Hepatocyte (in vitro differentiated cells): ENCODE measurements around the gene TP53TG5. TPM values are rescaled to one million over a fixed set of nuclear protein-coding genes. Genes with fewer than 3 reads are reported as not detected.

ENCODE experiments used
- DNase-seq: peaks from one replicate; pipeline ENCODE4 v3.0.0-alpha.2; 2016; ENCODE audit warnings: low spot score
- H2AFZ ChIP-seq: fragments of 200-600 bp; sonication (generic); 2 replicates; pipeline ENCODE4 v1.6.0; 2016; ENCODE audit warnings: antibody characterized with exemption, mild to moderate bottlenecking
- H3K27ac ChIP-seq: fragments of 200-600 bp; sonication (generic); 2 replicates; pipeline ENCODE4 v1.5.1; 2016; ENCODE audit warnings: mild to moderate bottlenecking
- H3K27me3 ChIP-seq: fragments of 200-600 bp; sonication (generic); 2 replicates; pipeline ENCODE4 v1.6.1; 2016
- H3K36me3 ChIP-seq: fragments of 200-600 bp; sonication (generic); replicated peaks from 2 replicates; pipeline ENCODE4 v1.5.1; 2016; ENCODE audit warnings: low read depth; ENCODE audit not compliant: insufficient read depth
- H3K4me1 ChIP-seq: fragments of 200-600 bp; sonication (generic); 2 replicates; pipeline ENCODE4 v1.5.1; 2016; ENCODE audit warnings: mild to moderate bottlenecking, moderate library complexity; ENCODE audit not compliant: insufficient read depth
- H3K4me2 ChIP-seq: fragments of 200-600 bp; sonication (generic); 2 replicates; pipeline ENCODE4 v1.6.0; 2016
- H3K4me3 ChIP-seq: fragments of 200-600 bp; sonication (generic); 2 replicates; pipeline ENCODE4 v1.5.1; 2016; ENCODE audit warnings: mild to moderate bottlenecking
- H3K79me2 ChIP-seq: fragments of 200-600 bp; sonication (generic); 2 replicates; pipeline ENCODE4 v1.6.0; 2017; ENCODE audit warnings: mild to moderate bottlenecking
- H3K9me2 ChIP-seq: fragments of 200-600 bp; sonication (generic); replicated peaks from 2 replicates; pipeline ENCODE4 v1.6.0; 2017; ENCODE audit warnings: mild to moderate bottlenecking; ENCODE audit not compliant: insufficient read depth
- H3K9me3 ChIP-seq: fragments of 200-600 bp; sonication (generic); 2 replicates; pipeline ENCODE4 v1.5.1; 2016; ENCODE audit warnings: low read depth, mild to moderate bottlenecking
- H4K20me1 ChIP-seq: fragments of 200-600 bp; sonication (generic); 2 replicates; pipeline ENCODE4 v1.6.0; 2016; ENCODE audit warnings: mild to moderate bottlenecking; ENCODE audit not compliant: insufficient read depth, poor library complexity, severe bottlenecking
- EZH2 ChIP-seq: fragments of 200-600 bp; sonication (generic); IDR thresholded peaks from 2 replicates; pipeline ENCODE4 v1.6.1; 2016; ENCODE audit warnings: antibody characterized with exemption, mild to moderate bottlenecking, borderline replicate concordance
- EZH2phosphoT487 ChIP-seq: fragments of 200-600 bp; sonication (generic); IDR thresholded peaks from one replicate; pipeline ENCODE4 v1.6.1; 2018; ENCODE audit warnings: antibody characterized with exemption, mild to moderate bottlenecking, low read depth, moderate library complexity; ENCODE audit not compliant: unreplicated experiment, severe bottlenecking
- WGBS: methylation state at CpG from one replicate; pipeline ENCODE4 v1.1.6; 2016; ENCODE audit warnings: low lambda C conversion rate; ENCODE audit errors: missing lambda C conversion rate; 5-methylcytosine and 5-hydroxymethylcytosine counted together
- polyA plus RNA-seq: library from polyadenylated mRNA; unstranded; fragments of >200 nt; fragmentation: Nextera tagmentation; extraction: Ambion mirVana; gene quantifications from 2 replicates; pipeline ENCODE4 v1.2.1, GENCODE V29; 2016
- total RNA-seq: library from RNA; depleted of rRNA; stranded (reverse); fragments of >200 nt; gene quantifications from 2 replicates; pipeline ENCODE4 v1.2.3, GENCODE V29; 2014
- TF ChIP-seq, protein P1 (sequence below): fragments of 200-600 bp; sonication (generic); IDR thresholded peaks from 2 replicates; pipeline ENCODE4 v1.5.1; 2016; ENCODE audit warnings: antibody characterized with exemption, mild to moderate bottlenecking; ENCODE audit not compliant: poor library complexity

TP53TG5 gene
- total and polyA plus RNA-seq, 2 experiments from 2014 or later, result not detected

DNA sequence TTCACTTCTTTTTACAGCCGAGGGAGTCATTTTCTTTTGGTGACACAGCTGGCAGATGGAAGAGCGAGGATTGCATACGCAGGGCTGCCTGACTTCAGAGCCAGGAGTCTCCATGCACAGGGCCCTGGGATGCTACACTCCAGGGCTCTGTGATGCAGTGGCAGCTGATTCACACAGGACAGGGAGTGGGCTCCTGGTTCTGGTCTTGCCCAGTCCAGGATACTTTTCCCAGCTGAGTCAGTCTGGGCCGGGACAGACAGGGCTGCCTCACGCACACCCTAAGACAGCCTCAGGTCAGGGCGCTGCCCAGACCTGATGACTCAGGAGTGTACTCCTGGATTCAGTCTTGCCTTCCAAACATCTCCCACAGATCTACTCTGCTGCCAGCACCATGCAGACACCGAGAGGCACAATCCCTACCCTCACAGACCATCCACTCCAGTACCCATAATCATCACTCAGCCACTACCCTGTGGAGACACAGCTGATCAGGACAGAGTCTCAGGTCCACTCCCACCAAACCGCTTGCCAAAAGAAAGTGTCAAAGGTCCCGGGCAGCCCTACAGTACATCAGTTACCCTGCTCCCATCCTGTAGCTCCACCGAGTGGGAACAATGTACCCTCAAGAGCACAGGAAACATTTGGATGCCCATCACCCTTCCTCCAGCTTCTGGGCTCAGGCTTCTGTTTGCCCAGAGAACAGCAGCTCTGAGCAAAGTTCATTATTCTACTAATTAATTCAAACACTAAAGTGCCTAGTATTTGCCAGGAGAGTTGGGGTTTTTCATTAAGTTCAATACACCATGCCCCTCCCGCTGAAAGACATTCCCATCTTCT is 41.4 kb downstream of the TP53TG5 start:
- peaks cover 69% of the 10 kb centered on the region for H3K79me2 ChIP-seq
- H3K4me1 ChIP-seq, result peaks cover 51% of the 10 kb centered on the region
- H3K9me2 ChIP-seq, result no peaks in the 10 kb centered on the region
- TF ChIP-seq EZH2 (no peak), EZH2phosphoT487 (no peak)
- TF ChIP-seq, protein P1, sequence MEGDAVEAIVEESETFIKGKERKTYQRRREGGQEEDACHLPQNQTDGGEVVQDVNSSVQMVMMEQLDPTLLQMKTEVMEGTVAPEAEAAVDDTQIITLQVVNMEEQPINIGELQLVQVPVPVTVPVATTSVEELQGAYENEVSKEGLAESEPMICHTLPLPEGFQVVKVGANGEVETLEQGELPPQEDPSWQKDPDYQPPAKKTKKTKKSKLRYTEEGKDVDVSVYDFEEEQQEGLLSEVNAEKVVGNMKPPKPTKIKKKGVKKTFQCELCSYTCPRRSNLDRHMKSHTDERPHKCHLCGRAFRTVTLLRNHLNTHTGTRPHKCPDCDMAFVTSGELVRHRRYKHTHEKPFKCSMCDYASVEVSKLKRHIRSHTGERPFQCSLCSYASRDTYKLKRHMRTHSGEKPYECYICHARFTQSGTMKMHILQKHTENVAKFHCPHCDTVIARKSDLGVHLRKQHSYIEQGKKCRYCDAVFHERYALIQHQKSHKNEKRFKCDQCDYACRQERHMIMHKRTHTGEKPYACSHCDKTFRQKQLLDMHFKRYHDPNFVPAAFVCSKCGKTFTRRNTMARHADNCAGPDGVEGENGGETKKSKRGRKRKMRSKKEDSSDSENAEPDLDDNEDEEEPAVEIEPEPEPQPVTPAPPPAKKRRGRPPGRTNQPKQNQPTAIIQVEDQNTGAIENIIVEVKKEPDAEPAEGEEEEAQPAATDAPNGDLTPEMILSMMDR, result no peak
- no peak overlapping the region for H3K4me3 ChIP-seq
- whole genome bisulfite sequencing, result 55% methylated on average over 11 of the region's 11 CpGs
- peak; percentile 78 for DNase-seq
- no peak overlapping the region for H2AFZ ChIP-seq
- H3K27ac ChIP-seq, result peak overlapping the region; percentile 96
- H3K36me3 ChIP-seq, result peaks cover 1% of the 10 kb centered on the region
- peaks cover 8% of the 10 kb centered on the region for H4K20me1 ChIP-seq
- peak overlapping the region; percentile 87 for H3K4me2 ChIP-seq
- H3K9me3 ChIP-seq, result no peaks in the 10 kb centered on the region
- H3K27me3 ChIP-seq, result no peaks in the 10 kb centered on the region

DNA sequence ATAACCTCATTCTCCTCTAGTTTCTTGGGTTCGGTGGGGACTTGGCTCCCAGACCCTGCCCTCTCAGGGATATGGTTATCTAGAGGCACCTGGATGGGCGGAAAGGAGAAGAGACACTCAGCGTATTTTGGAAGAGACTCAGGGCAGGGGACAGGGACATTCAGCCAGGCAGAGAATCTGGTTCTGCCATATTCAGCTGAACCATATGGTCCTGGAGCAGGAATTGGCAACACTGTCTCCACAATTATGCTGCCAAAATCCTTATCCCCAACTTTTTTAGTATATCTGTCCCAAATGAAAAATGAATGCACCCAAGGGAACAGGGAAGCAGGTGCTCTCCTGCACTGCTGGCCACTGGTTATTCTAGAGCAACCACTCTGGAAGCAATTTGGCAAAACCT is 47.6 kb downstream of the TP53TG5 start:
- Histone ChIP-seq H4K20me1 (peaks cover 13% of the 10 kb centered on the region), H3K36me3 (peaks cover 4% of the 10 kb centered on the region), H3K9me2 (no peaks in the 10 kb centered on the region), H3K27me3 (no peaks in the 10 kb centered on the region), H3K4me1 (no peaks in the 10 kb centered on the region), H3K4me2 (no peak overlapping the region), H3K79me2 (peaks cover 26% of the 10 kb centered on the region), H2AFZ (no peak overlapping the region), H3K4me3 (no peak overlapping the region), H3K9me3 (no peaks in the 10 kb centered on the region), H3K27ac (no peak overlapping the region)
- 96% methylated on average over 3 of the region's 3 CpGs for WGBS
- TF ChIP-seq EZH2phosphoT487, result no peak
- TF ChIP-seq, protein P1, result no peak
- TF ChIP-seq EZH2, result no peak
- DNase-seq, result no peak

DNA sequence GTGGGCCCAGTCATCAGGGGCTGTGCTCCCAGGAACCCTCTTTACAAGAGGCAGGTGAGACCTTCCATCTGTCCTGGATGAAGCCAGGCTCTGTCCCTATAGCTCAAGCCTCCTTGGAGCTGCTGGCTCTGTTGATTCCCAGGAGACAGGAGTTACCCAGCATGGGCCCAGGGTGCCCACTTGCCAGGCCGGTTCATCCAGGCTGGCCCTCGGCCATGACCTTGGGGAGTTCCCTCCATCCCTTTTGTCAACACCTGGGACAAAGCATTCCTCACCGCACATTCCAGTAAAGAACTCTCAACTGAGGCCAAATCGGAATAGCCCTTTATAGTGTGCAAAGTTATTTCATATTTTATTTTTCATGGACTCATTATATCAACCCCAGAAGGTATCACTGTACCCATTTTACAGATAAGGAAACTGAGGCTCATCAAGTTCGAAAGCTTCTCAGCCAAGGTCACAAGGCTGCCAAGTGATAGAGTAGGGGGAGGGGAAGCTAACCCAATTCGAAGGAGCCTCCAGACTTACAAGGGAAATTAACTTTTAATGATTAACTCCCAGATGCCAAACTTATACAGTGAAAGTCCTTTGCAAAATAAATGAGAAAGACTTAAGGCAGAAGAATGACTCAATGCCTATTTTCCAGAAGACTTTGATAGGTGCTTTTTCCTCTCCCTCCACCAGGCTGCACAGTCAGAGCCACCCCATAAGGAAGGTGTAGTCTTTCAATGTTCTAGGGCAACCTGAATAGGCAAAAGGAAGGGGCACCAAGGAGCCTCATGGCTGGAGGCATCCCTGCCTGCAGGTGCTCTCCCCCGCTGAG is 48.4 kb downstream of the TP53TG5 start:
- Histone ChIP-seq H3K27me3 (no peaks in the 10 kb centered on the region), H3K4me1 (no peaks in the 10 kb centered on the region), H3K9me2 (no peaks in the 10 kb centered on the region), H3K9me3 (no peaks in the 10 kb centered on the region), H4K20me1 (peaks cover 11% of the 10 kb centered on the region), H2AFZ (no peak overlapping the region), H3K79me2 (peaks cover 18% of the 10 kb centered on the region), H3K4me2 (no peak overlapping the region), H3K27ac (no peak overlapping the region), H3K4me3 (no peak overlapping the region), H3K36me3 (peaks cover 4% of the 10 kb centered on the region)
- 69% methylated on average over 7 of the region's 7 CpGs for WGBS
- DNase-seq, result no peak
- TF ChIP-seq EZH2 (no peak), EZH2phosphoT487 (no peak)
- TF ChIP-seq, protein P1, result no peak
